Caco-2 (cell line): ENCODE data around the gene FAT1. TPM values are rescaled to one million over a fixed set of nuclear protein-coding genes. Genes with fewer than 3 reads are reported as not detected.
A peak's percentile ranks its signal among the peaks of the same experiment; 100 is the strongest.

ENCODE experiments used
- BruUV-seq: library from RNA; stranded (reverse); fragments of 400-500 nt; replicated peaks from 2 replicates; lab custom pipeline; 2021; lab: Mats Ljungman, UMichigan
- CTCF ChIA-PET: fragments of 300-600 bp; sonication (Branson Sonifier 250); formaldehyde crosslinking; loops from one replicate; lab custom pipeline; 2022; ENCODE audit warnings: antibody characterized with exemption; lab: Charles Lee
- POLR2A ChIA-PET: fragments of 300-600 bp; sonication (Branson Sonifier 250); formaldehyde crosslinking; loops from one replicate; lab custom pipeline; 2022; ENCODE audit warnings: antibody characterized with exemption; lab: Charles Lee
- DNase-seq, 2 experiments: peaks; one replicate each; pipeline versions ENCODE4 v3.0.0 to v3.0.0-alpha.2; 2020 to 2022
- H3K27me3 ChIP-seq: replicated peaks from 2 replicates; pipeline ENCODE4 v1.6.0; 2011; ENCODE audit warnings: low read length; ENCODE audit not compliant: control insufficient read depth, insufficient read depth
- H3K36me3 ChIP-seq: 2 replicates; pipeline ENCODE4 v1.5.1; 2011; ENCODE audit warnings: low read length; ENCODE audit not compliant: control insufficient read depth, insufficient read depth
- H3K4me1 ChIP-seq: fragments of 250-450 bp; sonication (Bioruptor Pico); 2 replicates; pipeline ENCODE4 v1.5.1; 2020; ENCODE audit warnings: mild to moderate bottlenecking
- H3K4me3 ChIP-seq: 2 replicates; pipeline ENCODE4 v1.5.1; 2011; ENCODE audit warnings: low read depth, mild to moderate bottlenecking, control low read depth, low read length
- H3K9me3 ChIP-seq: fragments of 250-450 bp; sonication (Bioruptor Pico); 2 replicates; pipeline ENCODE4 v1.5.1; 2020; ENCODE audit warnings: mild to moderate bottlenecking, moderate library complexity
- H3K27ac Mint-ChIP-seq: one replicate; pipeline ENCODE4 v1.8.0; 2022; ENCODE audit warnings: mixed read lengths; ENCODE audit not compliant: unreplicated experiment
- H3K27me3 Mint-ChIP-seq: one replicate; pipeline ENCODE4 v1.8.0; 2022; ENCODE audit warnings: mixed read lengths; ENCODE audit not compliant: insufficient read depth, unreplicated experiment
- H3K36me3 Mint-ChIP-seq: one replicate; pipeline ENCODE4 v1.8.0; 2022; ENCODE audit warnings: mild to moderate bottlenecking, mixed read lengths; ENCODE audit not compliant: insufficient read depth, unreplicated experiment
- H3K4me1 Mint-ChIP-seq: one replicate; pipeline ENCODE4 v1.8.0; 2022; ENCODE audit warnings: low read depth, mixed read lengths; ENCODE audit not compliant: unreplicated experiment
- H3K4me3 Mint-ChIP-seq: one replicate; pipeline ENCODE4 v1.8.0; 2022; ENCODE audit warnings: mild to moderate bottlenecking, moderate library complexity, mixed read lengths; ENCODE audit not compliant: unreplicated experiment
- H3K9me3 Mint-ChIP-seq: one replicate; pipeline ENCODE4 v1.8.0; 2022; ENCODE audit warnings: mixed read lengths; ENCODE audit not compliant: unreplicated experiment
- CTCF ChIP-seq, 2 experiments: fragments of 200-600 bp in 1 of 2; IDR thresholded peaks; 1 replicate in 1 of 2; 2 replicates in 1 of 2; pipeline versions ENCODE4 v1.5.1 to v1.8.0; 2011 to 2022; ENCODE audit warnings: antibody characterized with exemption in 1 of 2, control low read depth in 1 of 2, inconsistent platforms in 1 of 2, low read depth in 1 of 2, low read length in 1 of 2, mild to moderate bottlenecking in 1 of 2, moderate library complexity in 1 of 2; ENCODE audit not compliant: insufficient read depth in 1 of 2, severe bottlenecking in 1 of 2, unreplicated experiment in 1 of 2
- intact Hi-C: fragments of 100-400 bp; cut with micrococcal nuclease; formaldehyde crosslinking; loops from one replicate; pipeline ENCODE4 v1.10.0; 2022; ENCODE audit not compliant: unreplicated experiment
- total RNA-seq: library from RNA; stranded (reverse); gene quantifications from 2 replicates; pipeline ENCODE4 v1.2.3, GENCODE V29; 2022

Gene FAT1
- total RNA-seq, 1 experiment from 2014 or later: 135 TPM

- no peaks in the 10 kb centered on the region for H3K4me1 ChIP-seq
- POLR2A ChIA-PET: no interaction called here
- peak in 1 of 2 experiments; percentile 8 for TF ChIP-seq CTCF (IDR thresholded peaks at IDR 0.05; ENCODE audit: insufficient read depth in 1 of 2, low read depth in 1 of 2, low read length in 1 of 2, severe bottlenecking in 1 of 2, unreplicated experiment in 1 of 2)
- H3K4me1 Mint-ChIP-seq: no peaks in the 10 kb centered on the region
- no peak overlapping the region for H3K27ac Mint-ChIP-seq
- no peaks in the 10 kb centered on the region; the same call in 1 of the 2 replicates for H3K27me3 ChIP-seq
- no peaks in the 10 kb centered on the region for H3K36me3 ChIP-seq
- no peaks in the 10 kb centered on the region for H3K9me3 ChIP-seq
- DNase-seq: no peak
- no peaks in the 10 kb centered on the region for H3K36me3 Mint-ChIP-seq
- CTCF ChIA-PET: interaction anchor here (0.6 kb wide), 1 partner anchor 260 kb away, joined by 4 read pairs; no protein-coding TSS in a partner anchor
- BruUV-seq: no TSS peak
- H3K27me3 Mint-ChIP-seq: peaks cover 31% of the 10 kb centered on the region
- peak overlapping the region; percentile 72 for H3K4me3 Mint-ChIP-seq
- intact Hi-C loops: no loop called here
- H3K9me3 Mint-ChIP-seq: no peaks in the 10 kb centered on the region
- peak overlapping the region; percentile 35 for H3K4me3 ChIP-seq
These were observed 169.1 kb downstream of the FAT1 start for GRCh38 chr4:186554539-186554913.

GRCh38 chr4:186553717-186554116 is 169.9 kb downstream of the FAT1 start:
- ChIA-PET POLR2A (no interaction called here), CTCF (interaction anchor here (0.6 kb wide), 2 partner anchors 14 to 261 kb away, joined by 4 read pairs; no protein-coding TSS in a partner anchor)
- H3K4me1 Mint-ChIP-seq: no peaks in the 10 kb centered on the region
- H3K36me3 Mint-ChIP-seq: no peaks in the 10 kb centered on the region
- BruUV-seq: no TSS peak
- DNase-seq: no peak
- peaks cover 31% of the 10 kb centered on the region for H3K27me3 Mint-ChIP-seq
- Histone ChIP-seq H3K9me3 (no peaks in the 10 kb centered on the region), H3K4me3 (no peak overlapping the region), H3K4me1 (no peaks in the 10 kb centered on the region), H3K27me3 (no peaks in the 10 kb centered on the region; the same call in 1 of the 2 replicates), H3K36me3 (no peaks in the 10 kb centered on the region)
- no peak overlapping the region for H3K4me3 Mint-ChIP-seq
- H3K9me3 Mint-ChIP-seq: no peaks in the 10 kb centered on the region
- no peak for TF ChIP-seq CTCF (IDR thresholded peaks at IDR 0.05; ENCODE audit: insufficient read depth in 1 of 2, low read depth in 1 of 2, low read length in 1 of 2, severe bottlenecking in 1 of 2, unreplicated experiment in 1 of 2)
- intact Hi-C loops: loop anchor here (1.0 kb wide), 1 partner anchor 256 kb away; no protein-coding TSS in a partner anchor
- H3K27ac Mint-ChIP-seq: no peak overlapping the region

- H3K36me3 Mint-ChIP-seq: no peaks in the 10 kb centered on the region
- Histone ChIP-seq H3K27me3 (no peaks in the 10 kb centered on the region; the same call in 1 of the 2 replicates), H3K9me3 (no peaks in the 10 kb centered on the region), H3K4me3 (no peak overlapping the region), H3K36me3 (no peaks in the 10 kb centered on the region), H3K4me1 (no peaks in the 10 kb centered on the region)
- ChIA-PET POLR2A (no interaction called here), CTCF (no interaction called here)
- peaks cover 11% of the 10 kb centered on the region for H3K9me3 Mint-ChIP-seq
- no TSS peak for BruUV-seq
- intact Hi-C loops: no loop called here
- TF ChIP-seq CTCF (IDR thresholded peaks at IDR 0.05; ENCODE audit: insufficient read depth in 1 of 2, low read depth in 1 of 2, low read length in 1 of 2, severe bottlenecking in 1 of 2, unreplicated experiment in 1 of 2): no peak
- peaks cover 25% of the 10 kb centered on the region for H3K27me3 Mint-ChIP-seq
- H3K4me1 Mint-ChIP-seq: no peaks in the 10 kb centered on the region
- DNase-seq: no peak
- H3K27ac Mint-ChIP-seq: no peak overlapping the region
- H3K4me3 Mint-ChIP-seq: no peak overlapping the region
These were observed 171.8 kb downstream of the FAT1 start for GRCh38 chr4:186551849-186552248.
